GM12801 (cell line): ENCODE data around the gene YBX1.

Experiments
- CTCF ChIP-seq: IDR thresholded peaks from one replicate; pipeline ENCODE4 v1.5.1; 2011; ENCODE audit warnings: control low read depth; ENCODE audit not compliant: insufficient read length; ENCODE audit errors: extremely low read depth

Gene YBX1

GRCh38 chr1:42681741-42682483, at the start of gene YBX1:
Gene YBX1, plus strand, starts transcription at chr1:42682418. Its CDS starts 148 bp downstream, at chr1:42682566.
- no peak for TF ChIP-seq CTCF

DNA sequence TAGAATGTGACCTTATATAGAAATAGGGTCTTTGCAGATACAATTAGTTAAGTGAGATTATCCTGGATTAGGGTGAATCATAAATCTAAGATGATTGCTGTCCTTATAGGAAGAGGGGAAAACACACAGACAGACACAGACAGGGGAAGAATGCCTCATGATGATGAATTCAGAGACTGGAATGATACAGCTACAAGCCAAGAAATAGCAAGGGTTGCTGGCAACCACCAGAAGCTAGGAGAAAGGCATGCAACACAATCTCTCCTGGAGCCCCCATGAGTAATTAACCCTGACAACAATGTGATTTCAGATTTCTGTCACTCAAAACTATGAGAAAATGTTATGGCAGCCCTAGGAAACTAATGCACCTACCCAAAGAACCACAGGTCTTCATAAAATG, 43.1 kb upstream of the YBX1 start:
- no peak for TF ChIP-seq CTCF

GRCh38 chr1:42646056-42646455, 36.2 kb upstream of the YBX1 start:
- no peak for TF ChIP-seq CTCF

- TF ChIP-seq CTCF: no peak
Measured at GRCh38 chr1:42657201-42657600, 25.0 kb upstream of the YBX1 start.

- no peak for TF ChIP-seq CTCF
Measured at GRCh38 chr1:42657981-42658876, 24.0 kb upstream of the YBX1 start, which contains the start of gene PPIH. Gene PPIH, plus strand, starts transcription at chr1:42658423. Its CDS starts 24 bp downstream, at chr1:42658447.

- TF ChIP-seq CTCF: no peak
Measured at GRCh38 chr1:42658877-42659337, 23.3 kb upstream of the YBX1 start.

DNA sequence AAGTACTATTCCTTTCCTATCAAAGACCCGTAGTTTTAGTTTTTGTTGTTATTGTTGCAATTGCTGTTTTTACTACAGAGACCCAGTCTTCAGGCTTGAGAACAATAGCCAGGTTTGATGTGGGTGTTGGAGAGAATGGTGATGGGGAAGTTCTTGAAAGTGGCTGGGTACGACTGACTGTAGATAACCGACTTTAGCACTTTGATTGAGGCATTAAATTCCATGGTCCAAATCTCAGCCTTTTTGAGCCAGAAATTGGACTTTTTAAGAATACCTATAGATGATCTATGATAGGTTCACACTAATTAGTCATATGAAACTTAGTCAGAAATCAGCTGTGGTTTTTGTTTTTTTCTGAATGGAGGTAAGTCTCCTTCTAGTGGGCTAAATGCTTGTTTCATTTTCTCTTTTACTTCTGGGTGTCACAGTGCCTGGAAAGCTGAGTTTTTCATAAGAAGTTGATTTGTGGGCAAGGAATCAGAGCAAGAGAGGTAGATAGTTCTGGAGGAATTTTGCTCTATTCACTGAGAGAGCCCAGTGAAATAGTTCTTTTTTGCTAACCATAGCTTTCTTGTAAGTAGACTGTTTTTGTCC, 21.2 kb upstream of the YBX1 start:
- no peak for TF ChIP-seq CTCF
